ENCODE measurements around the gene NRXN3. TPM values are rescaled to one million over a fixed set of nuclear protein-coding genes. Genes with fewer than 3 reads are reported as not detected.

Gene NRXN3
- total RNA-seq, 3 donors from 2014 or later = 2.1 to 27.3 (median 2.6) TPM

DNA sequence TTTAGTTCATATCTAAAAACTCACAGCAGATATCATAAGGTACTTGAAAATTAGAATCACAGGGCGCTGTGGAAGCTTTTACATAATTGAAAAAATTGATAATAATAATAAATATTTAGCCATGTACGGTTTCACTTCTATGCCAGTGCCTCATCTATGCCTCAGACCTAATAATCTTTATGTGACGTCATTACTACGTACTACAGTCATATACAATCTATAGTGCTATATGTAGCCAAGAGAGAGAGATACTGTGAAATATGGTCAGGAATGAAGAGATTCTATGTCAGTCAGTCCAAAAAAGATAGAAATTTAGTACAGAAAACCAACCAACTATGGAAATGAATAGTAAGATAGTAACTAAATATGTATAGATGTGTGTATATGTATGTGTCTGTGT, 1010.5 kb downstream of the NRXN3 start:
- Histone ChIP-seq H3K36me3 (ENCODE audit: low read depth) (no peaks in the 10 kb centered on the region), H3K4me1 (ENCODE audit: low read depth) (no peaks in the 10 kb centered on the region), H3K4me3 (no peak overlapping the region), H3K9me3 (no peaks in the 10 kb centered on the region)
- no peak for ATAC-seq
- intact Hi-C loops (cut with DNase I, micrococcal nuclease) = no loop called here
- TF ChIP-seq, protein P1, sequence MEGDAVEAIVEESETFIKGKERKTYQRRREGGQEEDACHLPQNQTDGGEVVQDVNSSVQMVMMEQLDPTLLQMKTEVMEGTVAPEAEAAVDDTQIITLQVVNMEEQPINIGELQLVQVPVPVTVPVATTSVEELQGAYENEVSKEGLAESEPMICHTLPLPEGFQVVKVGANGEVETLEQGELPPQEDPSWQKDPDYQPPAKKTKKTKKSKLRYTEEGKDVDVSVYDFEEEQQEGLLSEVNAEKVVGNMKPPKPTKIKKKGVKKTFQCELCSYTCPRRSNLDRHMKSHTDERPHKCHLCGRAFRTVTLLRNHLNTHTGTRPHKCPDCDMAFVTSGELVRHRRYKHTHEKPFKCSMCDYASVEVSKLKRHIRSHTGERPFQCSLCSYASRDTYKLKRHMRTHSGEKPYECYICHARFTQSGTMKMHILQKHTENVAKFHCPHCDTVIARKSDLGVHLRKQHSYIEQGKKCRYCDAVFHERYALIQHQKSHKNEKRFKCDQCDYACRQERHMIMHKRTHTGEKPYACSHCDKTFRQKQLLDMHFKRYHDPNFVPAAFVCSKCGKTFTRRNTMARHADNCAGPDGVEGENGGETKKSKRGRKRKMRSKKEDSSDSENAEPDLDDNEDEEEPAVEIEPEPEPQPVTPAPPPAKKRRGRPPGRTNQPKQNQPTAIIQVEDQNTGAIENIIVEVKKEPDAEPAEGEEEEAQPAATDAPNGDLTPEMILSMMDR (IDR thresholded peaks at IDR 0.05) = no peak
- DNase-seq = no peak

DNA sequence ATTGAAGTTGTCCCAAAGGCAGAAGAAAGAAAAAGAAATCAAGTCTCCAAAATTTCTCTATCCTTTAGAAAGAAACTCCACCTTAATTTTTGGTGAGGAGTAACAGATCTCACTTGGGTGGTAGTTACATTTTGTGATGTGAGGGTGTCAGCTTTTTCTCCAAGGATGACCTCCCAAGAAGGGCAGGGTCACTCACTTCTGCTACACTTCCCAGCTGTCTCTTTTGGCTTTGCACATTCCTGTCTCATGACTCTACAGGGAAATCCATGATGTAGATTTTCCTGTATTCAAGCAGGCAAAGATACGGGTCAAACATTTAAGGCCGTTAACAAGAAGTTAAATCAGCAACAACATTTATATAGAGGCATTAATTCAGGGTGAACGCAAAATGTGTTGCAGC, 1016.4 kb downstream of the NRXN3 start:
- H3K36me3 ChIP-seq (ENCODE audit: low read depth) = no peaks in the 10 kb centered on the region
- no peak overlapping the region for H3K4me3 ChIP-seq
- intact Hi-C loops (cut with DNase I, micrococcal nuclease) = no loop called here
- DNase-seq (no peak), ATAC-seq (no peak)
- no peaks in the 10 kb centered on the region for H3K4me1 ChIP-seq (ENCODE audit: low read depth)
- H3K9me3 ChIP-seq = no peaks in the 10 kb centered on the region
- TF ChIP-seq, protein P1 (IDR thresholded peaks at IDR 0.05) = no peak

DNA sequence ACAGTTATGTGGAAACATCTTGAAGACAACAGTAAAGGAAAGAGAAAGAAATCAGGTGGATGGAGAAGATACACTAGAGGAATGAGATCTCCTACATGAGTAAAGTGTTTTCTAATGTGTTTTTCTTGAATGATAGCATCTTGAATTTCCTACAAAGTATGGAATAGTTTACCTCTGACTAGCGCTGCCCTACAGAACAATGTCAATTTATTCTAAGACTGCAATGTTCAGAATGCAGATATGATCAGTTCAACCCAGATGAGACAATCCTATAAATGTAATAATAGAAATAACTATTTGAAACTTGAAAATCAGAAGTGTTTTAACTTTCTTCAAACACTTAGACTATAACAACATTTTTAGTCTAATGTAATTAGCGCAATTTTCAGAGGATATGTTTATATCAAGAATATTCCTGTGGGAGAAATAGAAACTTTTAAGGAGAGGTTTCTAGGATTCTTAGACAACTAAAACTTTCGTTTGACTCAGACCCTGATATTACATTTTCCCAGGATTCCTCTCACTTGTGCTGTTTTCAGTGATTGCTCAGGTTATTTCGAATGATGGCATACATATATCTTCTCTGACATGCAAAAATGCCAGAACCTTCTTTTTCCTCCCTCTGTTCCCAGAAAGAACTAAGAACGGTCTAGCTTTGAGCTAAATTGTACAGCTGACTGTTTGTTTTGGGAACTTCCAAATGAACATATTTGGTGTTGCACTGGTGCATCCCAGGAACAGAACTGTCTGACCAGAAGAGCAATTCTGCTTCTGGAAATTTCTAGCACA, 1023.7 kb downstream of the NRXN3 start:
- Histone ChIP-seq H3K4me1 (ENCODE audit: low read depth) (no peaks in the 10 kb centered on the region), H3K4me3 (no peak overlapping the region), H3K36me3 (ENCODE audit: low read depth) (no peaks in the 10 kb centered on the region), H3K9me3 (no peaks in the 10 kb centered on the region)
- DNase-seq = no peak
- TF ChIP-seq, protein P1 (IDR thresholded peaks at IDR 0.05) = no peak
- intact Hi-C loops (cut with DNase I, micrococcal nuclease) = no loop called here
- ATAC-seq = no peak

DNA sequence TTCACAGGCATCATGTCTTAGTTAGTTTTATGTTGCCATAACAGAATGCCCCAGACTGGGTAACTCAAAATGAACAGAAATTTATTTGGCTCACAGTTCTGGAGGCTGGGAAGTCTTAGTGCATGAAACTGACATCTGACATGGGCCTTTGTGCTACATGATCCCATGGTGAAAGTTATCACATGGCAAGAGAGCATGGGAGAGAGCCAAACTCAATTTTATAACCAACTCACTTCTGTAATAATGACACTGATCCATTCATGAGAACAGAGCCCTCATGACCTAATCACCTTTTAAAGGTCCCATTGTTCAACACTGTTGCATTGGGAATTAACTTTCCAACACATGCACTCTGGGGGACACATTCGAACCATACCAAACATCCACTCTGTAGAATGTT, 1026.0 kb downstream of the NRXN3 start:
- intact Hi-C loops (cut with DNase I, micrococcal nuclease) = no loop called here
- no peak for DNase-seq
- TF ChIP-seq, protein P1 (IDR thresholded peaks at IDR 0.05) = no peak
- ATAC-seq = no peak
- Histone ChIP-seq H3K36me3 (ENCODE audit: low read depth) (no peaks in the 10 kb centered on the region), H3K4me1 (ENCODE audit: low read depth) (no peaks in the 10 kb centered on the region), H3K9me3 (no peaks in the 10 kb centered on the region), H3K4me3 (no peak overlapping the region)

DNA sequence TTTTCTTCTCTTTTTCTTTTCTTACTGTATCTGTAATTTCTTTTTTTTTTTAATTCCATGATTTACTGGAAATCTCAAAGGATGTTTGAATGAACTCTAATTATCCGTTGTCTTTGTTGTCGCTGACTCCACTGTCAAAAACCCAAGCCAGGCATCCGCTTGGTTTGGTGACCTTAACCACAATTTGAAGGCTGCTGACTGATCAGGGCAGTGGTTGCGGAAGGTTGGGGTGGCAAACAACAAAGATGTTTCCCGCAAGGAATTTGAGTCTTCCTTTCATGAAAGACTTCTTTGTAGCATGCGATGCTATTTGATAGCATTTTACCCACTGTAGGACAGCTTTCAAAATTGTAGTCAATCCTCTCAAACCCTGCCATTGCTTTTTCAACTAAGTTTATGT, 1027.3 kb downstream of the NRXN3 start:
- intact Hi-C loops (cut with DNase I, micrococcal nuclease) = no loop called here
- H3K36me3 ChIP-seq (ENCODE audit: low read depth) = no peaks in the 10 kb centered on the region
- no peaks in the 10 kb centered on the region for H3K4me1 ChIP-seq (ENCODE audit: low read depth)
- H3K9me3 ChIP-seq = no peaks in the 10 kb centered on the region
- TF ChIP-seq, protein P1 (IDR thresholded peaks at IDR 0.05) = no peak
- DNase-seq = no peak
- H3K4me3 ChIP-seq = no peak overlapping the region
- ATAC-seq = no peak
